ENCODE results near the gene TANK.

DNA sequence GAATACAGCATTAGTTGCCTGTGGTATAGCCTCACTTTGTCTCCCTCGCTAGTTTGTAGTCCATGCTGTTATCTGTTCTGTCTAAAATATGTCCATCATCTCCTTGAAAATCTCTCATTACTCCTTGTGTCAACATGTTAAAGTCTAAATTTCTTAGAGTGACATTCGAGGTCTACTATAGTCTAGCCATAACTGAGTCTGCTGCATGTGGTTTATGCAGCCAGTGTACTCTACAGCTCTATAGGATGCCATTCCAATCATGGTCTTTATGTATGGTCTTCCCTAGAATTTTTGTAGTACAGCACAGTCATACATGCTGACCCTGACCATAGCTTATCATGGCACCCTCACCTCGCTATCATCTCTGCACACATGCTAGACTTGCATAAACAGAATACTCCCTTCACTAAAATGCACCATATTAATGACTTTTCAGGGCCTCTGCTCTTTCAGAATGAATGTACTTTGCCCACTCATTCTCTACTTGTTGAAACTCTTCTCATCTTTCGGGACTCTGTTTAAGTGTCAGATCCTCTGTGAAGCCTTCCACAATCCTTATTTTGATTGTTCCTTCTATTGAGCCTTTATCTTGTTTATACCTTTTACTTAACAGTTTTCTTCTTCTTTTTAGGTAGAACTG, 12.8 kb downstream of the TANK start:
- TF ChIP-seq EZH2 (IDR thresholded peaks at IDR 0.05) (no peak), YY1 (IDR thresholded peaks at IDR 0.05; ENCODE audit: extremely low read depth, insufficient replicate concordance, low read depth, low read length) (no peak), CTCF (IDR thresholded peaks at IDR 0.05 in 2 of 3, conservative IDR thresholded peaks at IDR 0.05 in 1 of 3; ENCODE audit: borderline replicate concordance in 1 of 3, insufficient read depth in 1 of 3, low read depth in 2 of 3, low read length in 2 of 3) (no peak), POLR2AphosphoS5 (IDR thresholded peaks at IDR 0.05; ENCODE audit: low read depth, low read length) (no peak), EZH2phosphoT487 (IDR thresholded peaks at IDR 0.05; ENCODE audit: borderline replicate concordance) (no peak), EGR1 (IDR thresholded peaks at IDR 0.05; ENCODE audit: low read depth) (no peak), RAD21 (IDR thresholded peaks at IDR 0.05; ENCODE audit: low read depth) (no peak), ZNF274 (IDR thresholded peaks at IDR 0.05; ENCODE audit: low read depth, low read length) (no peak), ATF3 (IDR thresholded peaks at IDR 0.05) (no peak), POLR2A (IDR thresholded peaks at IDR 0.05; ENCODE audit: borderline replicate concordance, extremely low read depth, insufficient read depth, insufficient read length) (no peak), CEBPB (IDR thresholded peaks at IDR 0.05; ENCODE audit: low read depth) (no peak), REST (IDR thresholded peaks at IDR 0.05; ENCODE audit: low read depth) (no peak), SIN3A (IDR thresholded peaks at IDR 0.05; ENCODE audit: low read depth) (no peak), CBX3 (IDR thresholded peaks at IDR 0.05; ENCODE audit: low read depth) (no peak)

Data from HCT116 (cell line).